Body of pancreas (tissue), 4 donors: ENCODE results near the gene THEM5. TPM values are rescaled to one million over a fixed set of nuclear protein-coding genes. Genes with fewer than 3 reads are reported as not detected.

Source experiments
- ATAC-seq: fragments of 150-250 bp; one replicate; pipeline ENCODE4 v1.9.1; 2016
- DNase-seq, 4 donors: peaks; one replicate each; pipeline ENCODE4 v3.0.0-alpha.2; 2019
- H3K27ac ChIP-seq, 4 donors: fragments of 200-600 bp; sonication (generic); 1 replicate in 3 of 4; 2 replicates in 1 of 4; pipeline versions ENCODE4 v1.5.1 to v1.6.1; 2016 to 2019; ENCODE audit warnings: mild to moderate bottlenecking in 1 of 4, mixed read lengths in 1 of 4, moderate library complexity in 1 of 4
- H3K27me3 ChIP-seq, 2 donors: fragments of 200-600 bp; sonication (generic); one replicate each; pipeline ENCODE4 v1.6.0; 2016; ENCODE audit warnings: mild to moderate bottlenecking in 1 of 2
- H3K36me3 ChIP-seq, 2 donors: fragments of 200-600 bp; sonication (generic); replicated peaks in 1 of 2; 2 replicates each; pipeline ENCODE4 v1.5.1; 2016; ENCODE audit warnings: low read depth in 2 of 2; ENCODE audit not compliant: insufficient read depth in 1 of 2
- H3K4me1 ChIP-seq: fragments of 200-600 bp; sonication (generic); one replicate; pipeline ENCODE4 v1.6.0; 2016
- H3K4me3 ChIP-seq, 2 donors: fragments of 200-600 bp; sonication (generic); 1 replicate in 1 of 2; 2 replicates in 1 of 2; pipeline ENCODE4 v1.5.1; 2016 to 2019
- H3K9me3 ChIP-seq, 3 donors: fragments of 200-600 bp; sonication (generic); 1 replicate in 2 of 3; 2 replicates in 1 of 3; pipeline ENCODE4 v1.5.1; 2016
- POLR2A ChIP-seq, 3 donors: fragments of 450-650 bp; IDR thresholded peaks; one replicate each; pipeline ENCODE4 v1.6.1; 2016; ENCODE audit warnings: antibody characterized with exemption in 3 of 3, mild to moderate bottlenecking in 2 of 3
- WGBS, 2 donors: methylation state at CpG; one replicate each; pipeline ENCODE4 v1.1.5; 2017; 5-methylcytosine and 5-hydroxymethylcytosine counted together
- intact Hi-C: fragments of 100-400 bp; cut with DNase I; formaldehyde crosslinking; loops from one replicate; pipeline ENCODE4 v1.15.1; 2023
- total RNA-seq, 2 donors: library from RNA; depleted of rRNA; stranded (reverse); fragments of >200 nt; gene quantifications; one replicate each; pipeline ENCODE4 v1.1.0, GENCODE V29; 2016
- TF ChIP-seq, protein P1 (sequence below), 7 experiments: fragments of 450-650 bp in 4 of 7; fragments of 200-600 bp in 3 of 7; sonication (generic) in 3 of 7; IDR thresholded peaks; one replicate each; pipeline ENCODE4 v1.5.1; 2016 to 2019; ENCODE audit warnings: antibody characterized with exemption in 7 of 7

The THEM5 gene
- total RNA-seq, 2 donors from 2014 or later: not detected

DNA sequence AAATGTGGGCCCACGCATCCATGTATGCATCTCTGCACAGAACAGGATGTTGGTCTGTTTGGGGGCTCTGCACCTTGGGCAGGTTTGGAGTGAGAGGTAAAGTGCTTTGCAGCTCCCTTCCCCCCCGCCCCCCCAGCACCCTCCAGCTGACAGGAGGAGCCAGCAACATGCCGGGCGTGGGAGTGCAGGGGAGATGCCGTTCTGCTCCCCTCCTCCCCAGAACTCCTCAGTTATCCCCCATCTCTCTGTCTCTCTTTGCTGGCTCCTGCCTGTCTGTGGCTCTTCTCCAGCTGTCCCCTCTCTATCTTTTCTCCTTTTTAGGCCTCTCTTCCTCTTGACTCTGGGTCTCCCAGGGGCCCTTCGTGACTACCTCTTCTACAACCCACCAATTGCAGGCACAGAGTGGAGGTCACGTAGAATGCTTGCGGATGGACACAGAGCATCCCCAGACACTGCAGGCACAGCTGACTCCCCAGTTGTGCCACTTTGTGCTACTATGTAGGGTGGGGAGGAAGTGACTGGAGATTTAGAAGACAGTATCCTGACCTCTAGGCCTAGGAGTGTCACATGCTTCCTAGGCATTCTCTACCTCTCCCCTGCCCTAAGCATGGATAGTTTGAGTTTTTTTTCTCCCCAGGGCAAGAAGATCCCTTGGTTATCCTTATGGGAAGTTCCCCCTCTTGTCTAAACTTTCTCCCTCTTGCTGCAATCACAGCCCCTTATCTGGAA, 20.2 kb downstream of the THEM5 start:
- H3K4me3 ChIP-seq: no peak overlapping the region
- intact Hi-C loops: no loop called here

DNA sequence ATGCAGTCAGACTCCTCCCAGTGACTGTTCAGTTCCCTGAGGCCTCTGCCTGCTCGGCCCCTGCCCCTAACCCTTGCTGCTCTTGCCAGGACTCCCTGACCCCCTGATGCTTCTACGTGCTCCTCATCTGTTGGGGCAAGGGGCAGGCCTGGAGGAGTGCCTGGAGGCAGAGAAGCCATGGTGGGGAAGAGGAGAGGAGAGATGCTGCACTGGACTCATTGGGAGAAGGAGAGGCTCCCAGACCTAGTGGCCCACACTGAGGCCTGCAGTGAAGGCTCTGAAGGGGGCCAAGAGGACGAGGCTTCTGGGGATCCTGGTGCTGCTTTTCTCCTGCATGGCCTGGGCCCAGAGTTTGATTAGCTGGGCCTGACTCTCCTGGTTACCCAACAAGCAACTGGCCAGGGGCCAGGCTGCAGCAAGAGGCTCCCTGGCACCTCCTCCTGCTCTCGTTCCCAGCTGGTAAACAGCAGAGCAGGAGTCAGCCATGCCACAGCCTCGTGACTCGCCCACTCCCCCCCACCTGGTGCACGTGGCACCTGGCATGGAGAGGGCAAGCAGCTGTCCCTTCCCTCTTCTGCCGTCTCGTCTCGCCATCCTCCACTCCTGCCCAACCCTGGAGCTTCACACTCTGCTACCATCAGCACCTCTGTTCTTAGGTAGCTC, 21.1 kb downstream of the THEM5 start:
- TF ChIP-seq, protein P1, sequence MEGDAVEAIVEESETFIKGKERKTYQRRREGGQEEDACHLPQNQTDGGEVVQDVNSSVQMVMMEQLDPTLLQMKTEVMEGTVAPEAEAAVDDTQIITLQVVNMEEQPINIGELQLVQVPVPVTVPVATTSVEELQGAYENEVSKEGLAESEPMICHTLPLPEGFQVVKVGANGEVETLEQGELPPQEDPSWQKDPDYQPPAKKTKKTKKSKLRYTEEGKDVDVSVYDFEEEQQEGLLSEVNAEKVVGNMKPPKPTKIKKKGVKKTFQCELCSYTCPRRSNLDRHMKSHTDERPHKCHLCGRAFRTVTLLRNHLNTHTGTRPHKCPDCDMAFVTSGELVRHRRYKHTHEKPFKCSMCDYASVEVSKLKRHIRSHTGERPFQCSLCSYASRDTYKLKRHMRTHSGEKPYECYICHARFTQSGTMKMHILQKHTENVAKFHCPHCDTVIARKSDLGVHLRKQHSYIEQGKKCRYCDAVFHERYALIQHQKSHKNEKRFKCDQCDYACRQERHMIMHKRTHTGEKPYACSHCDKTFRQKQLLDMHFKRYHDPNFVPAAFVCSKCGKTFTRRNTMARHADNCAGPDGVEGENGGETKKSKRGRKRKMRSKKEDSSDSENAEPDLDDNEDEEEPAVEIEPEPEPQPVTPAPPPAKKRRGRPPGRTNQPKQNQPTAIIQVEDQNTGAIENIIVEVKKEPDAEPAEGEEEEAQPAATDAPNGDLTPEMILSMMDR (IDR thresholded peaks at IDR 0.05): peak in 1 of 7 experiments; percentile 22
- TF ChIP-seq POLR2A (IDR thresholded peaks at IDR 0.05): peak in 2 of 3 donors; percentile 33 to 40
- DNase-seq (peak; percentile 97 to 100 (median 99)), ATAC-seq (peak; percentile 79)
- Histone ChIP-seq H3K4me1 (peaks cover 85% of the 10 kb centered on the region), H3K27me3 (no peaks in the 10 kb centered on the region), H3K36me3 (peaks cover 2 to 4% of the 10 kb centered on the region in 2 donors), H3K4me3 (no peak overlapping the region), H3K27ac (peak overlapping the region; percentile 87 to 98 (median 94)), H3K9me3 (no peaks in the 10 kb centered on the region)
- intact Hi-C loops: no loop called here
- 3 to 13% methylated on average over 7 to 10 of the region's 10 CpGs for WGBS, 2 donors

More for the DNA sequence above, 20.2 kb downstream of the THEM5 start:
- H3K9me3 ChIP-seq: no peaks in the 10 kb centered on the region
- 48 to 63% methylated on average over 8 of the region's 8 CpGs for whole genome bisulfite sequencing, 2 donors
- peaks cover 85% of the 10 kb centered on the region for H3K4me1 ChIP-seq
- ATAC-seq (no peak), DNase-seq (no peak)
- peak overlapping the region; percentile 55 to 98 (median 94) for H3K27ac ChIP-seq
- TF ChIP-seq, protein P1 (IDR thresholded peaks at IDR 0.05): no peak
- no peak for TF ChIP-seq POLR2A (IDR thresholded peaks at IDR 0.05)
- peaks cover 2% of the 10 kb centered on the region in 2 donors for H3K36me3 ChIP-seq
- no peaks in the 10 kb centered on the region for H3K27me3 ChIP-seq

GRCh38 chr1:151831605-151832004, 21.9 kb downstream of the THEM5 start, which contains the start of gene RORC:
TSS of gene RORC (minus strand) at chr1:151831802. CDS start at chr1:151831764, 38 bp downstream.
- Histone ChIP-seq H3K4me1 (peaks cover 85% of the 10 kb centered on the region), H3K36me3 (peaks cover 2 to 4% of the 10 kb centered on the region in 2 donors), H3K27ac (peak within 1 kb of the TSS; percentile 87 to 98 (median 94)), H3K27me3 (no peaks in the 10 kb centered on the region), H3K9me3 (no peaks in the 10 kb centered on the region), H3K4me3 (peak within 1 kb of the TSS; percentile 76 to 79)
- peak; percentile 80 for ATAC-seq
- intact Hi-C loops: no loop called here
- WGBS, 2 donors: 16 to 36% methylated on average over 2 to 5 of the region's 5 CpGs
- peak; percentile 89 to 93 (median 92) for DNase-seq
- TF ChIP-seq, protein P1 (IDR thresholded peaks at IDR 0.05): peak in 1 of 7 experiments; percentile 22
- peak; percentile 72 to 95 (median 94) for TF ChIP-seq POLR2A (IDR thresholded peaks at IDR 0.05)

GRCh38 chr1:151831256-151831591, 22.3 kb downstream of the THEM5 start:
- Histone ChIP-seq H3K9me3 (no peaks in the 10 kb centered on the region), H3K4me3 (peak overlapping the region; percentile 76 to 79), H3K4me1 (peaks cover 84% of the 10 kb centered on the region), H3K27me3 (no peaks in the 10 kb centered on the region), H3K27ac (peak overlapping the region; percentile 87 to 98 (median 94)), H3K36me3 (peaks cover 2 to 4% of the 10 kb centered on the region in 2 donors)
- ATAC-seq: no peak
- DNase-seq: no peak
- WGBS, 2 donors: 7 to 18% methylated on average over 4 of the region's 4 CpGs
- TF ChIP-seq, protein P1 (IDR thresholded peaks at IDR 0.05): no peak
- TF ChIP-seq POLR2A (IDR thresholded peaks at IDR 0.05): no peak
- intact Hi-C loops: no loop called here
